HepG2 (cell line): Measurements from ENCODE around the gene FHDC1. TPM values are rescaled to one million over a fixed set of nuclear protein-coding genes. Genes with fewer than 3 reads are reported as not detected.

Source experiments
- ATAC-seq: fragments of 200-7000 bp; cut with Tn5 transposase; 3 replicates; pipeline ENCODE4 v1.9.1; 2020; ENCODE audit warnings: mild to moderate bottlenecking, moderate library complexity
- BruUV-seq: library from RNA; stranded (reverse); fragments of 400-500 nt; replicated peaks from 2 replicates; lab custom pipeline; 2021; lab: Mats Ljungman, UMichigan
- CTCF ChIA-PET: fragments of 300-600 bp; formaldehyde crosslinking; extraction: SDS; loops from one replicate; lab custom pipeline; 2021; ENCODE audit warnings: low total read pairs, inconsistent platforms, low intra/inter-chr PET ratio; lab: Yijun Ruan, JAX
- POLR2A ChIA-PET: fragments of 350-600 bp; sonication (Branson Sonifier 250); formaldehyde crosslinking; loops from one replicate; lab custom pipeline; 2020; ENCODE audit warnings: antibody characterized with exemption, inconsistent platforms; lab: Yijun Ruan, JAX
- DNase-seq: peaks from one replicate; pipeline ENCODE4 v3.0.0-alpha.2; 2015; ENCODE audit warnings: low spot score
- FAIRE-seq: peaks from 3 replicates; lab custom pipeline; 2011; peaks lifted over from hg19 to GRCh38; lab: Jason Lieb, UNC
- H2AFZ ChIP-seq: one replicate; pipeline ENCODE4 v1.6.1; 2011; ENCODE audit warnings: low read length, inconsistent platforms
- H3K27ac ChIP-seq: fragments of 300-600 bp; 3 replicates; pipeline ENCODE4 v1.8.0; 2011; ENCODE audit warnings: mixed run types, mild to moderate bottlenecking, mixed read lengths, low read length, inconsistent platforms; ENCODE audit not compliant: insufficient read depth; ENCODE audit errors: extremely low read length
- H3K27me3 ChIP-seq, 2 experiments: fragments of 200-600 bp in 1 of 2; 2 replicates in 1 of 2; 3 replicates in 1 of 2; pipeline versions ENCODE4 v1.6.0 to v1.8.0; 2011; ENCODE audit warnings: low read length in 2 of 2, mild to moderate bottlenecking in 2 of 2, moderate library complexity in 2 of 2, inconsistent platforms in 1 of 2; ENCODE audit not compliant: insufficient read depth in 2 of 2, control insufficient read depth in 1 of 2
- H3K36me3 ChIP-seq, 2 experiments: fragments of 200-600 bp in 1 of 2; replicated peaks in 1 of 2; 2 replicates in 1 of 2; 3 replicates in 1 of 2; pipeline versions ENCODE4 v1.5.1 to v1.8.0; 2011; ENCODE audit warnings: low read length in 2 of 2, inconsistent platforms in 1 of 2; ENCODE audit not compliant: insufficient read depth in 2 of 2, control insufficient read depth in 1 of 2
- H3K4me1 ChIP-seq: 2 replicates; pipeline ENCODE4 v1.5.1; 2012; ENCODE audit warnings: low read length, inconsistent platforms; ENCODE audit not compliant: insufficient read depth
- H3K4me2 ChIP-seq: 2 replicates; pipeline ENCODE4 v1.6.0; 2011; ENCODE audit warnings: low read depth, low read length, inconsistent platforms
- H3K4me3 ChIP-seq, 3 experiments: fragments of 200-600 bp in 1 of 3; sonication (generic), shearing (Covaris generic) in 1 of 3; replicated peaks in 1 of 3; 2 replicates each; pipeline ENCODE4 v1.5.1; 2011 to 2016; ENCODE audit warnings: low read length in 3 of 3, inconsistent platforms in 2 of 3, low read depth in 2 of 3, mild to moderate bottlenecking in 2 of 3, control low read depth in 1 of 3, mixed read lengths in 1 of 3; ENCODE audit not compliant: insufficient read depth in 1 of 3
- H3K79me2 ChIP-seq: one replicate; pipeline ENCODE4 v1.6.1; 2011; ENCODE audit warnings: low read length, inconsistent platforms; ENCODE audit not compliant: insufficient read depth
- H3K9ac ChIP-seq: 2 replicates; pipeline ENCODE4 v1.6.0; 2011; ENCODE audit warnings: mild to moderate bottlenecking, low read depth, low read length, inconsistent platforms; ENCODE audit not compliant: insufficient read depth
- H3K9me3 ChIP-seq: 2 replicates; pipeline ENCODE4 v1.5.1; 2012; ENCODE audit warnings: mild to moderate bottlenecking, low read length
- H4K20me1 ChIP-seq: 2 replicates; pipeline ENCODE4 v1.6.0; 2011; ENCODE audit warnings: inconsistent platforms, mild to moderate bottlenecking, low read length, moderate library complexity; ENCODE audit not compliant: insufficient read depth
- ARHGAP35 ChIP-seq: sonication (generic); formaldehyde crosslinking; IDR thresholded peaks from 2 replicates; pipeline ENCODE4 v1.9.0; 2022; ENCODE audit warnings: mild to moderate bottlenecking, inconsistent platforms, moderate library complexity, missing genetic modification reagents, borderline replicate concordance
- FOSL2 ChIP-seq: sonication (generic); formaldehyde crosslinking; IDR thresholded peaks from 2 replicates; pipeline ENCODE4 v1.4.0; 2020; ENCODE audit warnings: missing genetic modification reagents
- NFRKB ChIP-seq: fragments of 450-650 bp; IDR thresholded peaks from 2 replicates; pipeline ENCODE4 v1.6.1; 2017
- SKIL ChIP-seq: sonication (generic); formaldehyde crosslinking; IDR thresholded peaks from 2 replicates; pipeline ENCODE4 v1.8.0; 2022; ENCODE audit warnings: missing genetic modification reagents, mild to moderate bottlenecking, moderate library complexity, borderline replicate concordance
- TOPORS ChIP-seq: sonication (generic); formaldehyde crosslinking; IDR thresholded peaks from 2 replicates; pipeline ENCODE4 v1.8.0; 2023; ENCODE audit warnings: mild to moderate bottlenecking, missing genetic modification reagents
- ZNF496 ChIP-seq: sonication (generic); formaldehyde crosslinking; IDR thresholded peaks from 2 replicates; pipeline ENCODE4 v1.8.1; 2023; ENCODE audit warnings: mild to moderate bottlenecking, moderate library complexity, missing genetic modification reagents; ENCODE audit not compliant: insufficient replicate concordance
- WGBS: methylation state at CpG from one replicate; pipeline ENCODE4 v1.1.6; 2017; ENCODE audit warnings: low lambda C conversion rate; 5-methylcytosine and 5-hydroxymethylcytosine counted together
- in situ Hi-C: cut with HindIII; loops from 2 replicates; pipeline ENCODE4 v1.10.0; 2017; ENCODE audit warnings: low pct_unique_long_range_greater_than_20kb; ENCODE audit not compliant: extremely low pct_ligation_motif_present
- intact Hi-C: fragments of 100-400 bp; cut with micrococcal nuclease; formaldehyde crosslinking; loops from one replicate; pipeline ENCODE4 v1.10.0; 2022; ENCODE audit not compliant: unreplicated experiment
- polyA plus RNA-seq, 8 experiments: library from polyadenylated mRNA; depleted of rRNA in 3 of 8; stranded (reverse) in 7 of 8; unstranded in 1 of 8; fragments of >200 nt; fragmentation: Illumina TruSeq in 4 of 8; extraction: Trizol in 4 of 8; gene quantifications; 2 replicates each; pipeline versions ENCODE4 v1.2.1 to v1.2.3, GENCODE V29; 2011 to 2016; ENCODE audit warnings: low read depth in 4 of 8, missing spikeins in 1 of 8, mixed read lengths in 1 of 8; ENCODE audit not compliant: insufficient read depth in 1 of 8
- total RNA-seq, 5 experiments: library from RNA; depleted of rRNA; stranded (reverse); fragments of >200 nt; fragmentation: Illumina TruSeq; extraction: Trizol; gene quantifications; 2 replicates each; pipeline ENCODE4 v1.2.3, GENCODE V29; 2016; ENCODE audit warnings: low read depth in 1 of 5

Gene FHDC1
- total and polyA plus RNA-seq, 2 of the 13 experiments (the other 11 are each of a cell fraction or from before 2014, with no cell fraction given), result 0.07 to 0.15 TPM

- Histone ChIP-seq H3K27me3 (peaks cover 0 to 23% of the 10 kb centered on the region in 2 experiments; a peak in 1 of 5 replicates), H3K36me3 (no peaks in the 10 kb centered on the region), H2AFZ (no peak overlapping the region), H4K20me1 (no peaks in the 10 kb centered on the region), H3K4me1 (0 out of 2 replicates have a peak, but pooled peaks cover 7% of the 10 kb centered on the region), H3K9ac (no peak overlapping the region), H3K4me2 (no peak overlapping the region), H3K4me3 (no peak overlapping the region), H3K9me3 (no peaks in the 10 kb centered on the region), H3K27ac (no peak overlapping the region), H3K79me2 (no peaks in the 10 kb centered on the region)
- DNase-seq, result no peak
- no peak for FAIRE-seq
- intact Hi-C loops, result no loop called here
- POLR2A ChIA-PET, result no interaction called here
- ATAC-seq, result no peak
- BruUV-seq, result no TSS peak
- TF ChIP-seq NFRKB, result no peak
- no peak for TF ChIP-seq ARHGAP35 (CRISPR knock-in tag)
- no peak for TF ChIP-seq ZNF496 (CRISPR knock-in tag)
- no peak for TF ChIP-seq SKIL
- TF ChIP-seq FOSL2 (CRISPR knock-in tag), result no peak
- no peak for TF ChIP-seq TOPORS (CRISPR knock-in tag)
- CTCF ChIA-PET, result no interaction called here
- 46% methylated on average over 9 of the region's 15 CpGs for WGBS
- in situ Hi-C loops, result no loop called here
These were observed 72.6 kb downstream of the FHDC1 start for GRCh38 chr4:153008578-153009199.
